ENCODE data around the gene TSPAN8. TPM values are rescaled to one million over a fixed set of nuclear protein-coding genes. Genes with fewer than 3 reads are reported as not detected.

Gene TSPAN8
- total and polyA plus RNA-seq, 2 experiments from 2014 or later = 0.11 TPM; not detected in 1

- no peak for TF ChIP-seq CTCF (IDR thresholded peaks at IDR 0.05; ENCODE audit: low read depth, low read length)
- no peaks in the 10 kb centered on the region for H3K4me1 ChIP-seq (ENCODE audit: low read depth)
- H3K27me3 ChIP-seq = no peaks in the 10 kb centered on the region
- no peaks in the 10 kb centered on the region for H3K9me3 ChIP-seq (ENCODE audit: low read depth)
- no peak overlapping the region for H3K4me3 ChIP-seq
- no peaks in the 10 kb centered on the region for H3K36me3 ChIP-seq
- no peak for DNase-seq (ENCODE audit: low read depth in 1 of 2, low spot score in 1 of 2)
- H3K27ac ChIP-seq = no peak overlapping the region
Observed at GRCh38 chr12:71109834-71110233, 48.0 kb downstream of the TSPAN8 start.

- TF ChIP-seq CTCF (IDR thresholded peaks at IDR 0.05; ENCODE audit: low read depth, low read length) = no peak
- no peaks in the 10 kb centered on the region for H3K9me3 ChIP-seq (ENCODE audit: low read depth)
- no peak overlapping the region for H3K4me3 ChIP-seq
- no peak for DNase-seq (ENCODE audit: low read depth in 1 of 2, low spot score in 1 of 2)
- no peaks in the 10 kb centered on the region for H3K27me3 ChIP-seq
- H3K36me3 ChIP-seq = no peaks in the 10 kb centered on the region
- no peak overlapping the region for H3K27ac ChIP-seq
- no peaks in the 10 kb centered on the region for H3K4me1 ChIP-seq (ENCODE audit: low read depth)
Observed at GRCh38 chr12:71108355-71108754, 49.4 kb downstream of the TSPAN8 start.

GRCh38 chr12:71107936-71108335, 49.9 kb downstream of the TSPAN8 start:
- Histone ChIP-seq H3K27ac (no peak overlapping the region), H3K4me3 (no peak overlapping the region), H3K27me3 (no peaks in the 10 kb centered on the region), H3K36me3 (no peaks in the 10 kb centered on the region), H3K4me1 (ENCODE audit: low read depth) (no peaks in the 10 kb centered on the region), H3K9me3 (ENCODE audit: low read depth) (no peaks in the 10 kb centered on the region)
- TF ChIP-seq CTCF (IDR thresholded peaks at IDR 0.05; ENCODE audit: low read depth, low read length) = no peak
- DNase-seq (ENCODE audit: low read depth in 1 of 2, low spot score in 1 of 2) = no peak

- DNase-seq (ENCODE audit: low read depth in 1 of 2, low spot score in 1 of 2) = no peak
- H3K4me1 ChIP-seq (ENCODE audit: low read depth) = no peaks in the 10 kb centered on the region
- no peaks in the 10 kb centered on the region for H3K27me3 ChIP-seq
- no peaks in the 10 kb centered on the region for H3K9me3 ChIP-seq (ENCODE audit: low read depth)
- no peak overlapping the region for H3K4me3 ChIP-seq
- H3K27ac ChIP-seq = no peak overlapping the region
- no peaks in the 10 kb centered on the region for H3K36me3 ChIP-seq
- no peak for TF ChIP-seq CTCF (IDR thresholded peaks at IDR 0.05; ENCODE audit: low read depth, low read length)
Observed at GRCh38 chr12:71105956-71106355, 51.8 kb downstream of the TSPAN8 start.

- Histone ChIP-seq H3K9me3 (ENCODE audit: low read depth) (no peaks in the 10 kb centered on the region), H3K4me1 (ENCODE audit: low read depth) (no peaks in the 10 kb centered on the region), H3K4me3 (no peak overlapping the region), H3K36me3 (no peaks in the 10 kb centered on the region), H3K27ac (no peak overlapping the region), H3K27me3 (no peaks in the 10 kb centered on the region)
- TF ChIP-seq CTCF (IDR thresholded peaks at IDR 0.05; ENCODE audit: low read depth, low read length) = no peak
- no peak for DNase-seq (ENCODE audit: low read depth in 1 of 2, low spot score in 1 of 2)
Observed at GRCh38 chr12:71092290-71092689, 65.5 kb downstream of the TSPAN8 start.

GRCh38 chr12:71090971-71091370, 66.8 kb downstream of the TSPAN8 start:
- Histone ChIP-seq H3K4me3 (no peak overlapping the region), H3K9me3 (ENCODE audit: low read depth) (no peaks in the 10 kb centered on the region), H3K27ac (no peak overlapping the region), H3K4me1 (ENCODE audit: low read depth) (no peaks in the 10 kb centered on the region), H3K27me3 (no peaks in the 10 kb centered on the region), H3K36me3 (no peaks in the 10 kb centered on the region)
- no peak for DNase-seq (ENCODE audit: low read depth in 1 of 2, low spot score in 1 of 2)
- TF ChIP-seq CTCF (IDR thresholded peaks at IDR 0.05; ENCODE audit: low read depth, low read length) = no peak
